SIG-M5 treated with dmso at 0.1 percent for 504 hours (cell line): Measurements from ENCODE around the gene ZDHHC23.

Experiments used
- DNase-seq: peaks from one replicate; lab custom pipeline; 2025; ENCODE audit not compliant: unreplicated experiment; lab: John Stamatoyannopoulos, UW

The ZDHHC23 gene

GRCh38 chr3:113985541-113985940 lies 37.7 kb downstream of the ZDHHC23 start:
- DNase-seq, result peak; percentile 48

- no peak for DNase-seq
Measured at GRCh38 chr3:114005481-114005880, 57.7 kb downstream of the ZDHHC23 start.

- DNase-seq, result no peak
Measured at GRCh38 chr3:114011059-114011797, 63.4 kb downstream of the ZDHHC23 start.
